Gastroesophageal sphincter (tissue), 3 donors: ENCODE measurements around the gene LY9.

Source experiments
- POLR2A ChIP-seq, 2 donors: fragments of 450-650 bp; IDR thresholded peaks; one replicate each; pipeline ENCODE4 v1.6.1; 2017; ENCODE audit warnings: antibody characterized with exemption in 2 of 2, mild to moderate bottlenecking in 2 of 2, moderate library complexity in 1 of 2
- TF ChIP-seq, protein P1 (sequence below), 4 experiments: fragments of 200-600 bp in 2 of 4; fragments of 450-650 bp in 2 of 4; sonication (generic) in 1 of 4; IDR thresholded peaks; one replicate each; pipeline ENCODE4 v1.5.1; 2017 to 2019; ENCODE audit warnings: antibody characterized with exemption in 4 of 4, mild to moderate bottlenecking in 2 of 4, moderate library complexity in 2 of 4

DNA sequence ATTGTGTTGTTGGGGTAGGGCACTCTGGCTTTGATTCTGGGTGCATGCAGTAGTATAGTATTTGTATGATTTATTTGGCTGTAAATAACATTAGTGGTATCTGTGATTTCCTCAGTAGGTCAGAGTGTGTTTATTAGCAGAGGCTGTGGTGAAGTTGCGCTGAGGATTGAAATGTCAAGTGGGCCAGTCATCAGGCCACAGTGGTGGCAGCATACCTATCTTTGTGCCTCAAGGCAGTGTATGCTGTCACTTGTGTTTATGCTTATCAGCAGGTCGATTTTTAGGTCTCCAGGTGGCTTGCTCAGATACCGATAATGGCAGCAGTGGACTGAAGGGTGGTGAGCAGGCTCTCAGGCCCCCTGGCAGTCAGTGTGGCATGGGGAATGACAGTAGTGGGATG, 11.3 kb downstream of the LY9 start:
- TF ChIP-seq, protein P1, sequence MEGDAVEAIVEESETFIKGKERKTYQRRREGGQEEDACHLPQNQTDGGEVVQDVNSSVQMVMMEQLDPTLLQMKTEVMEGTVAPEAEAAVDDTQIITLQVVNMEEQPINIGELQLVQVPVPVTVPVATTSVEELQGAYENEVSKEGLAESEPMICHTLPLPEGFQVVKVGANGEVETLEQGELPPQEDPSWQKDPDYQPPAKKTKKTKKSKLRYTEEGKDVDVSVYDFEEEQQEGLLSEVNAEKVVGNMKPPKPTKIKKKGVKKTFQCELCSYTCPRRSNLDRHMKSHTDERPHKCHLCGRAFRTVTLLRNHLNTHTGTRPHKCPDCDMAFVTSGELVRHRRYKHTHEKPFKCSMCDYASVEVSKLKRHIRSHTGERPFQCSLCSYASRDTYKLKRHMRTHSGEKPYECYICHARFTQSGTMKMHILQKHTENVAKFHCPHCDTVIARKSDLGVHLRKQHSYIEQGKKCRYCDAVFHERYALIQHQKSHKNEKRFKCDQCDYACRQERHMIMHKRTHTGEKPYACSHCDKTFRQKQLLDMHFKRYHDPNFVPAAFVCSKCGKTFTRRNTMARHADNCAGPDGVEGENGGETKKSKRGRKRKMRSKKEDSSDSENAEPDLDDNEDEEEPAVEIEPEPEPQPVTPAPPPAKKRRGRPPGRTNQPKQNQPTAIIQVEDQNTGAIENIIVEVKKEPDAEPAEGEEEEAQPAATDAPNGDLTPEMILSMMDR (IDR thresholded peaks at IDR 0.05), result no peak
- no peak for TF ChIP-seq POLR2A (IDR thresholded peaks at IDR 0.05)
